ENCODE measurements around the gene DUSP3. TPM values are rescaled to one million over a fixed set of nuclear protein-coding genes. Genes with fewer than 3 reads are reported as not detected.

DUSP3 gene
- total and polyA plus RNA-seq, 2 of the 13 experiments (the other 11 are each of a cell fraction or from before 2014, with no cell fraction given), result 60.0 to 71.5 TPM

DNA sequence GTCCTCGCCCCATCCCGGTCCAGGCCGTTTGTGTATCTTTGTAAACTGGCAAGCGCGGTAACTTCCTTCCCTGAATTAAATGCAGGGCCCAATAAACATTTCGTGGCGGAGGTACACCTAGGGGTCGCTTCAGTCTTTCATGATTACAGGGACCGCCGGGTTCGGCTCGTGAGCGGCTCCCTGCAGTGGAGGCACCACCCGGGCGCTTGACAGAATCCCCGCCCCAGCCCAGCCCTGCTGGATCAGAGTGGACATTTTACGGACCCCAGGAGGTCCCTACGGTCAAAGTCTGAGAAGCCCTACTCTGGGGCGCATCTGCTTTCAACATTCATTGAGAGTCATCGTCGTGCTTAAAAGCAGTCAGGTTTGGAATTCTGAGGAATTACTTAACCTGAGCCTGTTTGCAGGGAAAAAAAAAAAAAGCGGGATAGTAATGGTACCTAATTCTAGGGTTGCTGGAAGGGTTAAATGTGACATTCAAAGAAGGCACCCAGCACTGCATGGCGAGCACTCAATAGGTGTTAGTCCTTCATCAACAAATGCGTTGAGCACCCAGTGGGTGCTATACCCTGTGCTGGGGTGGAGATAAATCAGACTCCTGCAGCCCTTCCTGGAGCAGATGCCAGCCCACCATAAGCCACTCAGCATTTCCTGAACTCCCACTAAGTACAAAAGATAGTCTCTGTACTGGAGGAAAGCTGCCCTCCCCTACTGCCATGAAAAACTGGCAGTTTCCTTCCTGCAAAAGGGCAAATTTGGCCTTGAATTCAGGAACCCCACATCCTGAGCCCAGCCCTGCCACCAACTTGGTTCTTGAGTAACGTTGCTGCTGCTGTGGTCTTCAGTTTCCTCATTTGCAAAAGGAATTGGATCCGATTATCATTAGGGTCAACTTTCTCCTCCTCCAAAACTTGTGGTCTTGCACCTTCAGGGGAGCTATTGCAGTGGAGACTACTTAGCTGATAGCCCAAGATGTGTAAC lies 658 bp upstream of the DUSP3 start (continued):
- TF ChIP-seq, protein P1, sequence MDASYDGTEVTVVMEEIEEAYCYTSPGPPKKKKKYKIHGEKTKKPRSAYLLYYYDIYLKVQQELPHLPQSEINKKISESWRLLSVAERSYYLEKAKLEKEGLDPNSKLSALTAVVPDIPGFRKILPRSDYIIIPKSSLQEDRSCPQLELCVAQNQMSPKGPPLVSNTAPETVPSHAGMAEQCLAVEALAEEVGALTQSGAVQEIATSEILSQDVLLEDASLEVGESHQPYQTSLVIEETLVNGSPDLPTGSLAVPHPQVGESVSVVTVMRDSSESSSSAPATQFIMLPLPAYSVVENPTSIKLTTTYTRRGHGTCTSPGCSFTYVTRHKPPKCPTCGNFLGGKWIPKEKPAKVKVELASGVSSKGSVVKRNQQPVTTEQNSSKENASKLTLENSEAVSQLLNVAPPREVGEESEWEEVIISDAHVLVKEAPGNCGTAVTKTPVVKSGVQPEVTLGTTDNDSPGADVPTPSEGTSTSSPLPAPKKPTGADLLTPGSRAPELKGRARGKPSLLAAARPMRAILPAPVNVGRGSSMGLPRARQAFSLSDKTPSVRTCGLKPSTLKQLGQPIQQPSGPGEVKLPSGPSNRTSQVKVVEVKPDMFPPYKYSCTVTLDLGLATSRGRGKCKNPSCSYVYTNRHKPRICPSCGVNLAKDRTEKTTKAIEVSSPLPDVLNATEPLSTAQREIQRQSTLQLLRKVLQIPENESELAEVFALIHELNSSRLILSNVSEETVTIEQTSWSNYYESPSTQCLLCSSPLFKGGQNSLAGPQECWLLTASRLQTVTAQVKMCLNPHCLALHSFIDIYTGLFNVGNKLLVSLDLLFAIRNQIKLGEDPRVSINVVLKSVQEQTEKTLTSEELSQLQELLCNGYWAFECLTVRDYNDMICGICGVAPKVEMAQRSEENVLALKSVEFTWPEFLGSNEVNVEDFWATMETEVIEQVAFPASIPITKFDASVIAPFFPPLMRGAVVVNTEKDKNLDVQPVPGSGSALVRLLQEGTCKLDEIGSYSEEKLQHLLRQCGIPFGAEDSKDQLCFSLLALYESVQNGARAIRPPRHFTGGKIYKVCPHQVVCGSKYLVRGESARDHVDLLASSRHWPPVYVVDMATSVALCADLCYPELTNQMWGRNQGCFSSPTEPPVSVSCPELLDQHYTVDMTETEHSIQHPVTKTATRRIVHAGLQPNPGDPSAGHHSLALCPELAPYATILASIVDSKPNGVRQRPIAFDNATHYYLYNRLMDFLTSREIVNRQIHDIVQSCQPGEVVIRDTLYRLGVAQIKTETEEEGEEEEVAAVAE (CRISPR knock-in tag; IDR thresholded peaks at IDR 0.05; ENCODE audit: borderline replicate concordance), result no peak
- peak; percentile 13; the same call in 1 of the 2 replicates for TF ChIP-seq ZNF703 (CRISPR knock-in tag; IDR thresholded peaks at IDR 0.05; ENCODE audit: borderline replicate concordance)
- TF ChIP-seq, protein P2, sequence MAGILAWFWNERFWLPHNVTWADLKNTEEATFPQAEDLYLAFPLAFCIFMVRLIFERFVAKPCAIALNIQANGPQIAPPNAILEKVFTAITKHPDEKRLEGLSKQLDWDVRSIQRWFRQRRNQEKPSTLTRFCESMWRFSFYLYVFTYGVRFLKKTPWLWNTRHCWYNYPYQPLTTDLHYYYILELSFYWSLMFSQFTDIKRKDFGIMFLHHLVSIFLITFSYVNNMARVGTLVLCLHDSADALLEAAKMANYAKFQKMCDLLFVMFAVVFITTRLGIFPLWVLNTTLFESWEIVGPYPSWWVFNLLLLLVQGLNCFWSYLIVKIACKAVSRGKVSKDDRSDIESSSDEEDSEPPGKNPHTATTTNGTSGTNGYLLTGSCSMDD (CRISPR knock-in tag; IDR thresholded peaks at IDR 0.05), result no peak
- TF ChIP-seq ZNF607 (CRISPR knock-in tag; IDR thresholded peaks at IDR 0.05; ENCODE audit: borderline replicate concordance), result no peak
- no peak for TF ChIP-seq MIER3 (CRISPR knock-in tag; IDR thresholded peaks at IDR 0.05; ENCODE audit: borderline replicate concordance)
- 0 out of 2 replicates have a peak, but pooled peaks have one; percentile 5 for TF ChIP-seq ZNF441 (CRISPR knock-in tag; IDR thresholded peaks at IDR 0.05; ENCODE audit: borderline replicate concordance)
- TF ChIP-seq PHF8 (CRISPR knock-in tag; IDR thresholded peaks at IDR 0.05), result peak; percentile 1; the same call in 1 of the 2 replicates
- 0 out of 2 replicates have a peak, but pooled peaks have one; percentile 19 for TF ChIP-seq NKX3-1 (CRISPR knock-in tag; IDR thresholded peaks at IDR 0.05)
- TF ChIP-seq ZNF761 (CRISPR knock-in tag; conservative IDR thresholded peaks at IDR 0.05), result peak; percentile 5; the same call in 1 of the 2 replicates
- TF ChIP-seq XBP1 (CRISPR knock-in tag; IDR thresholded peaks at IDR 0.05), result no peak
- 0 out of 2 replicates have a peak, but pooled peaks have one; percentile 12 for TF ChIP-seq GTF3A (CRISPR knock-in tag; conservative IDR thresholded peaks at IDR 0.05)
- TF ChIP-seq ZNF44 (CRISPR knock-in tag; IDR thresholded peaks at IDR 0.05), result 0 out of 2 replicates have a peak, but pooled peaks have one; percentile 9
- no peak for TF ChIP-seq NCOR1 (IDR thresholded peaks at IDR 0.05; ENCODE audit: borderline replicate concordance, low read length)
- TF ChIP-seq HNF4A (CRISPR knock-in tag; IDR thresholded peaks at IDR 0.05), result peak; percentile 38
- TF ChIP-seq ZBTB7B (CRISPR knock-in tag; IDR thresholded peaks at IDR 0.05), result peak; percentile 82
- TF ChIP-seq GABPA (IDR thresholded peaks at IDR 0.05; ENCODE audit: low read depth, low read length), result no peak
- TF ChIP-seq GABPA (CRISPR knock-in tag; IDR thresholded peaks at IDR 0.05; ENCODE audit: low read depth), result no peak
- TF ChIP-seq TBX2 (CRISPR knock-in tag; IDR thresholded peaks at IDR 0.05; ENCODE audit: borderline replicate concordance), result 0 out of 2 replicates have a peak, but pooled peaks have one; percentile 12
- TF ChIP-seq, protein P3, sequence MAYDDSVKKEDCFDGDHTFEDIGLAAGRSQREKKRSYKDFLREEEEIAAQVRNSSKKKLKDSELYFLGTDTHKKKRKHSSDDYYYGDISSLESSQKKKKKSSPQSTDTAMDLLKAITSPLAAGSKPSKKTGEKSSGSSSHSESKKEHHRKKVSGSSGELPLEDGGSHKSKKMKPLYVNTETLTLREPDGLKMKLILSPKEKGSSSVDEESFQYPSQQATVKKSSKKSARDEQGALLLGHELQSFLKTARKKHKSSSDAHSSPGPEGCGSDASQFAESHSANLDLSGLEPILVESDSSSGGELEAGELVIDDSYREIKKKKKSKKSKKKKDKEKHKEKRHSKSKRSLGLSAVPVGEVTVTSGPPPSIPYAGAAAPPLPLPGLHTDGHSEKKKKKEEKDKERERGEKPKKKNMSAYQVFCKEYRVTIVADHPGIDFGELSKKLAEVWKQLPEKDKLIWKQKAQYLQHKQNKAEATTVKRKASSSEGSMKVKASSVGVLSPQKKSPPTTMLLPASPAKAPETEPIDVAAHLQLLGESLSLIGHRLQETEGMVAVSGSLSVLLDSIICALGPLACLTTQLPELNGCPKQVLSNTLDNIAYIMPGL (CRISPR knock-in tag; IDR thresholded peaks at IDR 0.05; ENCODE audit: borderline replicate concordance in 1 of 2, low read depth in 1 of 2), result peak in 1 of 2 experiments; percentile 9; a peak in 1 of 4 replicates
- TF ChIP-seq DRAP1 (CRISPR knock-in tag; IDR thresholded peaks at IDR 0.05), result 0 out of 2 replicates have a peak, but pooled peaks have one; percentile 16
- 0 out of 2 replicates have a peak, but pooled peaks have one; percentile 6 for TF ChIP-seq HDAC2 (CRISPR knock-in tag; IDR thresholded peaks at IDR 0.05)
